ENCODE measurements around the gene ABCA13.

The ABCA13 gene

DNA sequence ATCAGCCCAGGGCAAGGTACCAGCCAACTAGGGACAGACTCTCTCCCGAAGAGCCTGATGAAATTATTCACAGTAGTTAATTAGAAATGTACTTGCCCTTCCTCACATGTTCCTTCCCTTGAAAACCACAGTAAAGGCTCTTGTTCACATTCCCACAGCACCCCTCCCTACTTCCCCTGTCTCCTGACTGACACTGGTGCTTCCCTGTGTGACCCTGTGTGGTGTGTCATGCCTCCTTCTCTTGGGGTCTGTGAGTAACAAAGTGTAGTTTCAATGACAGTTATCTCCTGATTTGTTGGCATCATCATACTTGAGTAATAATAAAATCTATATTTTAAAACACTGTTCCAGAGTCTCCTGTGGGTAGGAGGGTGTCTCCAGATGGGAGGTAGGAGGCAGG, 209.7 kb downstream of the ABCA13 start:
- no peak for DNase-seq

GRCh38 chr7:48381571-48381970, 210.3 kb downstream of the ABCA13 start:
- DNase-seq = no peak

DNA sequence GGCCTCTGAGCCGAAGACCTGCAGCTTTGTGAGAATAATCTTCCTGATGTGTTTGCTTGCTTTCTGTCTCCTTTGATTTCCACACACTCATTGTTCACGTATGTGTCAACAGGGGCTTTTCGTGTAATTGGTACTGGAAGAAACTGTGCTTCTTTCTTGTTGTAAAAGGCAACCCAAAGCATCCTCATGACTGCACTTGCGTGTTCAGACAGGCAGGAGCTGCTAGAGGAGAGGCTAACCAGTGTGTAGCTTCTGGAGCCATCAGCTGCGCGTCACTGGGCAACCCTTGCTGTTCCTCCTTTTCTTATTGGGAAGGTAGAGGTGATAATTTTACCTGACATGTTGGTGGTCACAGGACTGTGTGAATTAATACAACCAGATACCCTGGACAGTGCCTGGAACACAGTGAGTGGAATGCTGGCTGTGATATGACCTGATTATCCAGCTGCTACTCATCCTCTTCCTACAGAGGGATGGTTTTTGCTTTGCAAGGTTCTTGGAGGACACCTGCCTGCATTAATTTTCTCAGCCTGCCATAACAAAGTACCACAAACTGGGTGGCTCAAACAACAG, 213.0 kb downstream of the ABCA13 start:
- no peak for DNase-seq

DNA sequence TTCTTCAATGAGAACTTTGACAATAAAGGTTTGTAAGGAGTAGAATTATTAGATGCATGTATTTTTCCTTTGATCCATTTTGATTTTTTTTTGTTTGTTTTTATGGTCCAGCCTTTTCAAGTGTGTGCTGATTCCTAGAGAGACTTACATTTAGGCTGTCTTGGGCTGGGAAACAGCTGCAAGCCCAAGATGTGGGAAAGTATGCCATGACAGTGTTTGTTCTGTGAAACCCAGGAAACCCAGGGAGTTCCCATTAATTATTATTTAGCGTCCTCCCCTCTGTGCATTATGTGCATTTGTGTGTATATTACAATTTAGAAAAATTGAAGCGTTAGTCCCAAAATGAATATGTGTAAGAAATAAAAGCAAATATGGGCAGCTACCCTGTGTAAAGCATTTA, 216.7 kb downstream of the ABCA13 start:
- no peak for DNase-seq

DNA sequence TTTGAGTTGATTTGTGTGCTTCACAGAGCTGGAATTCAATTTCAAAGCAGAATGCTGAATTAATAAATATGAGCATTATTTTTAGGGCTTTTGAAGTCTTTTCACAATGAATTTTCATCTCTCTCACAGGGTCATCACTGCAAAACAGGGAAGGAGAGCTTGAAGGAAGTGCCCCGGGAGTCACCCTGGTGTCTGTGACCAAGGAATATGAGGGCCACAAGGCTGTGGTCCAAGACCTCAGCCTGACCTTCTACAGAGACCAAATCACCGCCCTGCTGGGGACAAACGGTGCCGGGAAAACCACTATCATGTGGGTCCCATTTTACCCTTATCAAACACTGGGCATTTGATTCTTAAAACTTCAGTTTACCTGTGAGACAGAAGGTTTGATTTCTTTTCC, 217.7 kb downstream of the ABCA13 start:
- DNase-seq = no peak

- no peak for DNase-seq
These were observed 218.7 kb downstream of the ABCA13 start for GRCh38 chr7:48389977-48390376.

DNA sequence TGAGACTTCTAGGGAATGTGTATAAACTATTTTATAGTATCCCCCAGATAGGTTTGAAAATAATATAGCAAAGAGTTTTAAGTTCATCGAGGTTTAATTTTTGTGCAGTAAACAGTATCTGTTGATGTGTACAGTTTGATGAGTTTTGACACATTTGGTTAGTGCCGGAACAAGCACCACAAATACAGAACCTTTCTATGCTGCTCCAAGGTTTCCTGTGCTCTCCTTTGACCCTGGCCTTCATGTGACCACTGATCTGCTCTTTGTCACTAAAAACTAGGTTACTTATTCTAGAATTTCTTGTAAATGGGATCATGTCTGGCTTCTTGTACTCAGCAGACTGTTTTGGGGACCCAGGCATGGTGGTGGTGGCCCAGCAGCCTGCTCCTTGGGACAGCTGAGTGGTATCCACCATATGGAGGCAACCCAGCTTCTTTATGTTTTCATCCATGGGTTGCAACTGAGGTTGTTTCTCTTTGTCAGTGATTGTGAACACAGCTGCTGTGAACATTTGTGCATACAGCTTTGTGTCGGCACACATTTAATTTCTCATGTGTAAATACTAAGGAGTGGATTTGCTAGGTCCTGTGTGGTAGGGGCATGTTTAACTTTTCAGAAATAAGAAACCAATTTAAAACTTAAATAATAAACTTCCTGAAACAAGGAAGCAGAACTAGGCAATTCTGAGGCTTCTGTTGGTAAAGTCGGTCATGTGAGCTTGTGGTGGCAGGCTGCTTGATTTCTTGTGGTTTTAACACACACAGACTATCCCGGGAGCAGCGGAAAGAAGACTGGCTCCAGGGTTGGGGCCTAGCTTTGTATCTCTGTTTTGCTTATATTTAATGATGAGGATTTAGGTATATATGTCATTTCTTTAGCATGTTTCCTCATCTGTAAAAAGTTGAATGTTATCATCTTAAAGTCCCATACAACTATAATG, 219.4 kb downstream of the ABCA13 start:
- DNase-seq = no peak

GRCh38 chr7:48398191-48398590, 226.9 kb downstream of the ABCA13 start:
- DNase-seq = no peak

DNA sequence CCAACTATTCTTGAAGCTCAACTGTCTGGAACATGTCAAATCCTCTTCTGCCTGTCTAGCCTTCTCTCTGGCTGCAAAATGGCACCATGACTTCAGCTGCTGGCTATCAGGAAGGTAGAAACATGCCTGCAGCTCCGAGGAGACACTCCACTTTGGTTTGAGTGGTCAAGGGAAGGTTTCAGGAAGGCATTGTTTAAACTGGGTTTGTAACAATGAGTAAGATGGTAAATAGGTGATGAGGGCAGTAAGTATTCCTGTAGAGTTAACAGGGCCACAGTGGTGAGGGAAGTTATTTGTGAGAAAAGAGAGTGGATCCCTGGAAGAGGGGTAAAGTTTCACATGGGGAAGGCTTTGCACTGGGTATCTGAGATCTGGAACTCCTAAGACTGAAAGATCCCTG, 231.5 kb downstream of the ABCA13 start:
- DNase-seq = no peak

- no peak for DNase-seq
These were observed 237.5 kb downstream of the ABCA13 start for GRCh38 chr7:48408731-48409130.

- no peak for DNase-seq
These were observed 240.4 kb downstream of the ABCA13 start for GRCh38 chr7:48411619-48412018.

DNA sequence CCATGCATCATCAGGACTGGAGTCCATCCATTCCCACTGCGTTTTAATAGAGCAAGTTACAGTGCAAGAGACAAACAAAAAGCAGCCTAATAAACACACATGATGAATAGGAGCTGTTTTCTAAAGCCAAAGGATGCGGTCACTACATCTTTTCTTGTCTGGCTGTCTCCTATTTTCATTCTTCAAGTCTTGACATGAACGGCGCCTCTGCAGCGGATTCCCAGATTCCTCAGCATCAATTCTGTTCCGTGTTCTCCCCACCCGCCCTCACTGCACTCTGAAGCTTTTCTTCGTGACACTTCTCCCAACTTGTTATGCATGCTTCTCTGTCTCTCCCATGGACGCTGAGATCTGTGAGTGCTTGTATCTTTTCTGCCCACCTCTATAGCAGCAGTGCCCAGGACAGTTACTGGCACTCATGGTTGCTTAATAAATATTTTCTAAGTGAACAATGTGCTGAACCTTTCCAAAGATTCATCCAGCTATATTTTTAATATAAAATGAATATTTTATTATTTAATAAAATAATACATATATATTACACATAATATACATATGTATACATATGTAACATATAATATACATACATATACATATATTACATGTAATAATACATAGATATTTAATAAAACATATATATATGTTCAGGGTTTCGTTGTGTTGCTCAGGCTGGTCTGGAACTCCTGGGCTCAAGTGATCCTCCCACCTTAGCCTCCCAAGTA, 242.9 kb downstream of the ABCA13 start:
- DNase-seq = no peak

- DNase-seq = no peak
These were observed 245.2 kb downstream of the ABCA13 start for GRCh38 chr7:48416327-48416908.

DNA sequence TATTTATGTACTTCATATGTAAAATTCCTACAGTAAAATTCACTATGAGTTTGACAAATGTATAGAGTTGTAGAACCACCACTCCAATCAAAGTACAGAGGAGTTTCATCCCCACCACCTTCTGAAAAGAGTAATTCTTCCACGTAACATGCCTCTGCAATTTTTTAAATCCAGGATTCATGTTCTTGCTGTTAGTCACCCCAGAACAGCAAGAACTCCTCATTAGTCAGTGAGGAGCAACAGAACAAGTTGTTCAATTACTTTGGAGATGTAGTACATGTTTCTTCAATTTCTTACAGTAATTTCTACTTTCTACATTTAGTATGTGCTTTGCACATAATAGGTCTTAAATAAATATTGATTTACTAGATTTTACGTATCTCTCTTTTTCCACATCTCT, 248.1 kb downstream of the ABCA13 start:
- no peak for DNase-seq

DNA sequence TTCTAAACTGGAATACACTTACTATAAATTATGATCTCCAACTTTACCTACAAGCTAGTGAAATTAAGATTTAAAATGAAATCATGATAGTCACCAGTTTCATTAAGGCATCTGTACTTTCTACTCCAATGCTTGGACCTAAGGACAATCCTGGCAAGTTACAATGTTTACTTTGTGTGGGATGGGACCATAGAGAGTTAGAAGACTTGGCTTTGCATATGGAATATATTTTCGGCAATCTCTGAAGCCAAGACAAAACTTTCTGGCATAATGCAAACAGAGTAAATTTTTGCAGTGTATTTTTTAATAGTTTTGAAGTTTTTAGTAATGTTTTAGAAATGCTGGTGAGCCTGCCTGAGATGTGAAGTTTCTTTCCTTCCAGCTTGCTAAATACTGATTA, 248.9 kb downstream of the ABCA13 start:
- DNase-seq = no peak

DNA sequence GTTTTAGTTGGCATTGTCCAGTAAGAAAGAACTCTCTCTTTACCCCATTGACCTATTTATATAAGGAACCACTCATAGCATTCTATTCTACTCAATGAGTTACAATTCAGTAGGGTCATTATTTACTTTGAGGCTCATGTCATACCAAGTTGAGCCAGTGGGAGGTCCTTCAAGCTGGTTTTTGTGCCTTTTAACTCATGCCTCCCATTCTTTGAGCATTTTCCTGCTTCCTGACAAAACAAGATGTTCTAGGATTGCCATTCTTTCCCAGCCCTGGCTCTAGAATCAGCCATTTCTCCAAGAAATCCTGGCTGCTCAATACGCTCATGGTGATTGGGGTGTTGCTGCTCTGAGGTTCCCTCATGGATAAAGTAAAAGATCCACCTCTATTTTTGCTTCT, 250.1 kb downstream of the ABCA13 start:
- no peak for DNase-seq

DNA sequence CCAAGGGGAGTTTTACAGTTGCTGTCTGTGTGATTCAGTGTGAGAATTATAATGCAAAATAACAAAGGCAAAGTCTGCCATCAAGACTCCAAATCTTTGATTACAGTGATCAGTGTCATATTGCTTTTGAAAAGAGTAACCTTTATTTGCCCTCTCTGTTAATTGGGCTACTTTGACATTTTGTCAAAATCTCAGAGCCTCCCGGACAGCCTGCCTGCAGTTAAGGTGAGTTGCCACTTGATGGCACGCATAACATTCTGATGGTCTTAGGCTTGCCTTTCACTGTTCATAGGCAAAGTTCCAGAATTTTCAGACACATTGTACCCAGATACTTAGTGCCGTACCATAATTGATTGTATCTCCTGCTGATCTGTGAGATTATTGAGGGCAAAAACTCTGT, 253.5 kb downstream of the ABCA13 start:
- no peak for DNase-seq

DNA sequence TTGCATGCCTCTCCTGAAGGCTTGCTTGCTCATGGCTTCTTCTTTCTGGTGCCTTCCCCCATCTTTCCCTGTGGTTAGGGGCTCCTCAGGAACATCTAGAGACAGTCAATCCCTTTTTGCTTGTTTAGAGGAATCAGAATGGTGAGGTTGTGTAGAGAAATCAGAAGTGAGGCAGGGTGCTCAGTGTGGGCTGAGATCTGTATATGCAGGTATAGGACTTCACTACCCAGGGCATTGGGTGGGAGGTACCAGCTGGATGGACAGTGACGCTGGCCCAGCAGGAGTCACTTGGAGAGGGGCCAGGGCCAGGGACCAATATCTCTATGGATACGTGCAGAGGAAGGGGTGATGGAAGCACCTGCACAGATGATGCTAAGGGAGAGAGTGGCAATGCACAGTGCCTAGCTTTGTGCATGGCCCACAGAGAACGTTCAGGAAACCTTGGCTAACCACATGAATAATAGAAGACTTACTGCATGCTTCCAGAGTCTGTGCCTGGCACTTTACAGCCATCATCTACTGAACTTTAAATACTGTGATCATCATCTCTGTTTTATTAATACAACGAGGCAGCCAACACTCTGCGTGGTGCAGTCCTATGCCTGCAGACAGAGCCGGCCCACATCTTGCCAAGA, 255.2 kb downstream of the ABCA13 start:
- DNase-seq = no peak

GRCh38 chr7:48426966-48427555, 255.8 kb downstream of the ABCA13 start:
- no peak for DNase-seq

GRCh38 chr7:48427671-48428070, 256.4 kb downstream of the ABCA13 start:
- DNase-seq = no peak

DNA sequence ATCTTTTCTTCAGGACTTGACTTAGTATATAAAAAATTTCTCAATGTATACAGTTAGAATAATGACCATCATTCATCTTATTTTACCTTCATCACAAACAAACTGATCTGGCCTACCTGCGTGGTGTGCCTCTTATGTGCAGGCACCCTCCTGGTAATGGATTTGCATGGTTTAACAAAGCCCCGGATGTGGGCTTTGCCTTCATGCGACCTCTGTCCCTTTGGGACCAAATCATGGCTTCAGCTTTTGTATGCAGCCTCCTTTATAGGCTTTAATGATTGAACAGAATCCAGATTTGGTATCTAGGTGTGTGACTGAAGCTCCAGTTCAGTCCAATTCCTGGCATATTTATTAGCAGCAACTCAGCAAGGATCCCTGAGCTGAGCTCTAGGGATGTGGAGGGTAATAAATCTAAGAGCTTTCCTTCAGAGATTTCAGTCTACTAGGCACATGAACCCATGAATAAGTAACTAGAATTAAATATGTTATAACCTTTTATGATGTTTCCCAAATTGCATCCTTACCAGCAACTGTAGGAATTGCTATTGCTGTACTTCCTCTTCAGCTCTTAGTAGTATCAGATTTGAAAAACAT, 256.9 kb downstream of the ABCA13 start:
- no peak for DNase-seq

DNA sequence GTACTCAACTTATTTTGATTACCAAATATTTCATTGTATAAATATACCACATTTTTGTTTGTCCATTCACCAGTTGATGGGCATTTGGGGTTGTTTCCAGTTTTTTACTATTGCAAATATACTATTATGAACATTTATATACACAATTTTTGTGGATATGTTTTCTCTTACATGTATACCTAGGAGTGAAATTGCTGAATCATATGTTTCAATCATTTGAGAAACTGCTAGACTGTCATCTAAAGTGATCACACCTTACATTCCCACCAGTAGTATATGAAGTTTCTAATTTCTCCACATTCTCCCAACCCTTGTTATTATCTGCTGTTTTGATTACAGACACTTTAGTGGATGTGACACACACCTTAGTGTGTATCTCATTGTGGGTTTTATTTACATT, 257.9 kb downstream of the ABCA13 start:
- no peak for DNase-seq
